HG02885 (cell line): ENCODE measurements around the gene STK39.
A peak's percentile ranks its signal among the peaks of the same experiment; 100 is the strongest.
"Not testable (repeated sequence)": the region's sequence is repeated elsewhere in the genome, so short reads cannot be mapped to it uniquely, and the experiment has no call there.

Experiments
- ATAC-seq: cut with Tn5 transposase; IDR thresholded peaks from one replicate; pipeline ENCODE4 v1.9.1; 2021; ENCODE audit warnings: mild to moderate bottlenecking; ENCODE audit not compliant: unreplicated experiment, poor library complexity

The STK39 gene

GRCh38 chr2:168107322-168107721, 140.1 kb downstream of the STK39 start:
- no peak for ATAC-seq

- ATAC-seq = no peak
These were observed 142.2 kb downstream of the STK39 start for GRCh38 chr2:168105127-168105683.

- ATAC-seq = no peak
These were observed 150.0 kb downstream of the STK39 start for GRCh38 chr2:168097431-168097830.

- no peak for ATAC-seq
These were observed 151.2 kb downstream of the STK39 start for GRCh38 chr2:168096158-168096557.

GRCh38 chr2:168091986-168092385, 155.4 kb downstream of the STK39 start:
- no peak for ATAC-seq

- peak; percentile 89 for ATAC-seq
These were observed 156.8 kb downstream of the STK39 start for GRCh38 chr2:168090366-168091135.

- peak; percentile 55 for ATAC-seq
These were observed 158.2 kb downstream of the STK39 start for GRCh38 chr2:168089200-168089599.

- no peak for ATAC-seq
These were observed 160.0 kb downstream of the STK39 start for GRCh38 chr2:168087401-168087800.

GRCh38 chr2:168086851-168087250, 160.5 kb downstream of the STK39 start:
- ATAC-seq = no peak

DNA sequence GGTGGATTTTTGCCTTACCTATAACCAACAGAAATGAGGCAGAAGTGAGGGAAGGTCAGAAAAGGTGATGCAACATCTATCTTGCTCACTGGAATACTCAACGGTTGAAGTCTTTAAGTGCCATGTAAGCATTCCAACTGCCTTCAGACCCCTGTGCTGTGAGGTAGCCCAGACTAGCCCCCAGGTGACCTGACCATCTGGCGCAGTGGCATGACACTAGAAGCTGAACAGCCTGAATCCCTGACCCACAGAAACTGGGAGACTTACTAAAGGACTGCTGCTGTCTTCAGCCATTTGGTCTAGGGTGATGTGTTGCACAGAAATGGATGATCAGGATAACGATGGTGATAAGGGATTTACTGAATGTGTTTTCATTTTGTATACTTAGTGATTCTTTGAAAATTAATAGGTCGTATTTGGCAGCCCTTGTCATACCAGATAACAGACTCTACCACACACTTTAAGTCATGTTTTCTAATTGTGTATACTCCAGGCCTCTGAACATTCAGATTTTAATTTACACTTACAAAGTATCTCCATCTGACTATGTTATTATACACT, 161.5 kb downstream of the STK39 start:
- no peak for ATAC-seq

- ATAC-seq = no peak
These were observed 163.1 kb downstream of the STK39 start for GRCh38 chr2:168084288-168084687.

DNA sequence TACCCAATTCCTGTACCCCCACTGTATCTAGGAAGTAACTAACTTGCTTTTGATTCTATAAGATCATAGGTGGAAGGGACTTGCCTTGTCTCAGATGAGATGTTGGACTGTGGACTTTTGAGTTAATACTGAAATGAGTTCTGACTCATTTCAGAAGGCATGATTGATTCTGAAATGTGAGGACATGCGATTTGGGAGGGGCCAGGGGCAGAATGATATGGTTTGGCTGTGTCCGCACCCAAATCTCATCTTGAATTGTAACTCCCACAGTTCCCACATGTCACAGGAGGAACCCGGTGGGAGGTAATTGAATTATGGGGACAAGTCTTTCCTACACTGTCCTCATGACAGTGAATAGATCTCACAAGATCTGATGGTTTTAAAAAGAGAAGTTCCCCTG, 165.9 kb downstream of the STK39 start:
- ATAC-seq = not testable (repeated sequence)

DNA sequence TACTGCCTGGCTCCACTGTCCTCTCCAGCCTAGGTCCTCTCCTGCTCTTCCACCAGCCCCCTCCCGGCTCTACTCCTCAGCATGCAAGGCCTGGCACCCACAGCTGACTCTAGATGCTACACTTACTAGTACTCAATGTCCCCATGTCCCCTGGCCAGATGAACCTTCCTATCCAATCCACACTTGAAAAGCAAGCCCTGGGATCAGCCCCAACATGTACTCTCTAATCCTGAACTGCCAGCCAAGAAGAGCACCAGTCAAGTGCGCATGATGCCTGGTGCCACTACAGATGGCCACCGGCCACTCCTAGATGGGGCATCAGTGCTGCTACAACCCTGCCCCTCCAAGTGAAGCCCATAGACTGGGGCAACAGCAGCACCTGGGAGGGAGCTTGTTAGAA, 168.2 kb downstream of the STK39 start:
- no peak for ATAC-seq

GRCh38 chr2:168076731-168077130, 170.7 kb downstream of the STK39 start:
- no peak for ATAC-seq

DNA sequence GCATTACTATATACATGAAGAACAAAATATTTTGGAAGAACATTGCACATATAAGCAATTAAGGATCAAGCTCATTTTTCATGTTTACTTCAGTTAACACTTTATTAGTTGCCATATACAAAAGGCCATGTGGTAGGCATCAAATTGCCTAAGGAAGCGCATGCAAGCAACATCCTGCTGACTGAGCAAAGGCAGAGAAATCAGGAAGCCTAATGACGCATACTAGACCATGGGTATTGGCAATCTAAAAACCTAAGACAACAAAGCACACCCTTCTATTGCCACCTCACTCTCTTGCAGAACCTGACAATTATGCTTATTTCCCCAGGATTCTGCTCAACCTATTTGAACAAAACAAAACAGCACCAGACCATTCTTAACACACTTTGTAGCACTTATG, 171.9 kb downstream of the STK39 start:
- no peak for ATAC-seq

DNA sequence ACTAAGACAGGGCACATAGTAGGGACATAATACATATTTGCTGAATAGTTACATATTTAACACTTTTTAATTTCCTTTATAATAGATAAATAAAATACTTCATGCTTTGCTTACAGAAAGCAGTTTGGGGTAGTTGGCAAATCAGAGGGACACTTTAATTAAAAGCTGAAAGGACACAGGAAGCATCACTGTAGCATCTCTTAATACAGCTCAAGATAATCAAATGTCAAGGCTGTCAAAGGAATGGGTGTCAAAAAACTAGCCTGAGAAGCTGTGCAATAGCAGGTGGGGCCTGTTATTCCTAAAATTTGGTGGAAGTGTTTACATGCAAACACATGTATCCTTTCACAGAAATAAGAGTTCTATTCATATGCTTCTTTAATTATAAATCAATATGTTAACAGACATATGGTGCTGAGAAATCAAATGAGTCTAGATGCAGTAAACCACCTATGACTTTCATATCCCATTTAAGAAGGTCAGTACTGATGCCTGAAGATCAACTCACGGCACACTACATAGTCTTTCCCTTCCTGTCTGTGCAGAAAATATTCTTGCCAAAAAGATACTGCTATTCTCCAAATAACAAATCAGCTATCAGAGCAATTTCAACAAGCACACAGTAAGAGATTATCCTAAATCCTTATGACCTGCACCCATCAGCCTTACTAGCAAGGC, 174.6 kb downstream of the STK39 start:
- ATAC-seq = no peak

- no peak for ATAC-seq
These were observed 183.1 kb downstream of the STK39 start for GRCh38 chr2:168064011-168064998.

- no peak for ATAC-seq
These were observed 184.5 kb downstream of the STK39 start for GRCh38 chr2:168062936-168063335.

DNA sequence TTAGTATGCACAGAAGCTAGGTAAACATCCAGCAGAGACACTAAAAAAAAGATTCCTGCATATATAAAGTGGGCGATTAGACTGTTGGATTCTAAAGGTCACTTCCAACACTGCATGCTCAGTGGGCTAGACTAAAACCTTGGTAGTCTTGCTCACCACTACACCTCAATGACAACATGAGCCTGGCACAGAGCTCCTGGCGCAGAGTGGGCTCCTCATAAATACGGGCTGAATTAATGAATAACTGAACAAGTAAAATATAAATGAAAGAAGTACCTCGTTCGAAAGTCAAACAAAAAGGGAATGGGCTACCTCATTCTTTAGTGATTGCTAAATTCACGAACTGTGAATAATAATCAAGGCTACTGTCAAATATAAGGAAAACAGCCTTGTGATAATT, 185.3 kb downstream of the STK39 start:
- ATAC-seq = no peak
